ENCODE results near the gene ASTN2.

Gene ASTN2

GRCh38 chr9:117010061-117010460 lies 404.8 kb downstream of the ASTN2 start:
- DNase-seq (ENCODE audit: low read depth): no peak
- no peak overlapping the region for H3K4me3 ChIP-seq (ENCODE audit: low read depth, low read length)

GRCh38 chr9:117008876-117009275 lies 406.0 kb downstream of the ASTN2 start:
- no peak for DNase-seq (ENCODE audit: low read depth)
- H3K4me3 ChIP-seq (ENCODE audit: low read depth, low read length): no peak overlapping the region

- no peak for DNase-seq (ENCODE audit: low read depth)
- no peak overlapping the region for H3K4me3 ChIP-seq (ENCODE audit: low read depth, low read length)
Measured at GRCh38 chr9:117008461-117008860, 406.4 kb downstream of the ASTN2 start.

GRCh38 chr9:117002686-117003085 lies 412.2 kb downstream of the ASTN2 start:
- no peak for DNase-seq (ENCODE audit: low read depth)
- H3K4me3 ChIP-seq (ENCODE audit: low read depth, low read length): no peak overlapping the region

- no peak for DNase-seq (ENCODE audit: low read depth)
- no peak overlapping the region for H3K4me3 ChIP-seq (ENCODE audit: low read depth, low read length)
Measured at GRCh38 chr9:117000834-117001233, 414.0 kb downstream of the ASTN2 start.

- DNase-seq (ENCODE audit: low read depth): no peak
- H3K4me3 ChIP-seq (ENCODE audit: low read depth, low read length): no peak overlapping the region
Measured at GRCh38 chr9:117000196-117000723, 414.6 kb downstream of the ASTN2 start.

GRCh38 chr9:116998305-116998704 lies 416.6 kb downstream of the ASTN2 start:
- H3K4me3 ChIP-seq (ENCODE audit: low read depth, low read length): no peak overlapping the region
- DNase-seq (ENCODE audit: low read depth): no peak

- no peak for DNase-seq (ENCODE audit: low read depth)
- no peak overlapping the region for H3K4me3 ChIP-seq (ENCODE audit: low read depth, low read length)
Measured at GRCh38 chr9:116992865-116993264, 422.0 kb downstream of the ASTN2 start.

GRCh38 chr9:116991051-116991450 lies 423.8 kb downstream of the ASTN2 start:
- no peak for DNase-seq (ENCODE audit: low read depth)

GRCh38 chr9:116990592-116990991 lies 424.3 kb downstream of the ASTN2 start:
- no peak for DNase-seq (ENCODE audit: low read depth)
- H3K4me3 ChIP-seq (ENCODE audit: low read depth, low read length): no peak overlapping the region

More at GRCh38 chr9:116991051-116991450, 423.8 kb downstream of the ASTN2 start:
- no peak overlapping the region for H3K4me3 ChIP-seq (ENCODE audit: low read depth, low read length)

- DNase-seq (ENCODE audit: low read depth): no peak
- H3K4me3 ChIP-seq (ENCODE audit: low read depth, low read length): no peak overlapping the region
Measured at GRCh38 chr9:116987721-116988485, 427.0 kb downstream of the ASTN2 start.

GRCh38 chr9:116986015-116986414 lies 428.8 kb downstream of the ASTN2 start:
- H3K4me3 ChIP-seq (ENCODE audit: low read depth, low read length): no peak overlapping the region
- DNase-seq (ENCODE audit: low read depth): no peak

GRCh38 chr9:116985596-116985995 lies 429.3 kb downstream of the ASTN2 start:
- no peak for DNase-seq (ENCODE audit: low read depth)
- no peak overlapping the region for H3K4me3 ChIP-seq (ENCODE audit: low read depth, low read length)

GRCh38 chr9:116984111-116984510 lies 430.7 kb downstream of the ASTN2 start:
- no peak overlapping the region for H3K4me3 ChIP-seq (ENCODE audit: low read depth, low read length)

GRCh38 chr9:116980582-116981120 lies 434.2 kb downstream of the ASTN2 start:
- no peak overlapping the region for H3K4me3 ChIP-seq (ENCODE audit: low read depth, low read length)
- DNase-seq (ENCODE audit: low read depth): no peak

More at GRCh38 chr9:116984111-116984510, 430.7 kb downstream of the ASTN2 start:
- DNase-seq (ENCODE audit: low read depth): no peak

- no peak overlapping the region for H3K4me3 ChIP-seq (ENCODE audit: low read depth, low read length)
- DNase-seq (ENCODE audit: low read depth): no peak
Measured at GRCh38 chr9:116979456-116979855, 435.4 kb downstream of the ASTN2 start.

- no peak overlapping the region for H3K4me3 ChIP-seq (ENCODE audit: low read depth, low read length)
- DNase-seq (ENCODE audit: low read depth): no peak
Measured at GRCh38 chr9:116978155-116978554, 436.7 kb downstream of the ASTN2 start.

- no peak for DNase-seq (ENCODE audit: low read depth)
- H3K4me3 ChIP-seq (ENCODE audit: low read depth, low read length): no peak overlapping the region
Measured at GRCh38 chr9:116975126-116975525, 439.7 kb downstream of the ASTN2 start.

GRCh38 chr9:116966199-116966598 lies 448.7 kb downstream of the ASTN2 start:
- DNase-seq (ENCODE audit: low read depth): no peak

GRCh38 chr9:116964258-116964657 lies 450.6 kb downstream of the ASTN2 start:
- no peak overlapping the region for H3K4me3 ChIP-seq (ENCODE audit: low read depth, low read length)
- no peak for DNase-seq (ENCODE audit: low read depth)

More at GRCh38 chr9:116966199-116966598, 448.7 kb downstream of the ASTN2 start:
- H3K4me3 ChIP-seq (ENCODE audit: low read depth, low read length): no peak overlapping the region

GRCh38 chr9:116959809-116960208 lies 455.0 kb downstream of the ASTN2 start:
- H3K4me3 ChIP-seq (ENCODE audit: low read depth, low read length): no peak overlapping the region
- DNase-seq (ENCODE audit: low read depth): no peak
